Tibial artery (tissue), 4 donors: ENCODE measurements around the gene IQCF5.
"Not testable (repeated sequence)": the region's sequence is repeated elsewhere in the genome, so short reads cannot be mapped to it uniquely, and the experiment has no call there.

Experiments used
- DNase-seq, 2 donors: peaks; one replicate each; pipeline ENCODE4 v3.0.0-alpha.2; 2019
- H3K27ac ChIP-seq, 2 donors: fragments of 200-600 bp; sonication (generic) in 1 of 2; 1 replicate in 1 of 2; 2 replicates in 1 of 2; pipeline ENCODE4 v1.5.1; 2018 to 2019; ENCODE audit warnings: mild to moderate bottlenecking in 1 of 2
- H3K27me3 ChIP-seq, 2 donors: fragments of 200-600 bp; sonication (generic) in 1 of 2; one replicate each; pipeline versions ENCODE4 v1.5.1 to v1.6.0; 2016 to 2019
- H3K36me3 ChIP-seq, 3 donors: fragments of 200-600 bp; sonication (generic) in 2 of 3; one replicate each; pipeline ENCODE4 v1.5.1; 2016 to 2019; ENCODE audit warnings: mild to moderate bottlenecking in 2 of 3
- H3K4me1 ChIP-seq, 4 donors: fragments of 200-600 bp; sonication (generic) in 2 of 4; 1 replicate in 3 of 4; 2 replicates in 1 of 4; pipeline ENCODE4 v1.5.1; 2016 to 2019
- H3K4me3 ChIP-seq, 2 donors: fragments of 200-600 bp; sonication (generic) in 1 of 2; 1 replicate in 1 of 2; 2 replicates in 1 of 2; pipeline ENCODE4 v1.5.1; 2018 to 2019; ENCODE audit warnings: mild to moderate bottlenecking in 2 of 2
- H3K9me3 ChIP-seq, 3 donors: fragments of 200-600 bp; sonication (generic) in 1 of 3; one replicate each; pipeline ENCODE4 v1.5.1; 2016 to 2019
- intact Hi-C: fragments of 100-400 bp; cut with DNase I; formaldehyde crosslinking; loops from one replicate; pipeline ENCODE4 v1.15.0; 2023; ENCODE audit warnings: low total_unique reads
- TF ChIP-seq, protein P1 (sequence below), 2 experiments: fragments of 200-600 bp in 1 of 2; fragments of 450-650 bp in 1 of 2; IDR thresholded peaks; one replicate each; pipeline ENCODE4 v1.5.1; 2017 to 2019; ENCODE audit warnings: antibody characterized with exemption in 2 of 2, mild to moderate bottlenecking in 1 of 2, moderate library complexity in 1 of 2

IQCF5 gene

DNA sequence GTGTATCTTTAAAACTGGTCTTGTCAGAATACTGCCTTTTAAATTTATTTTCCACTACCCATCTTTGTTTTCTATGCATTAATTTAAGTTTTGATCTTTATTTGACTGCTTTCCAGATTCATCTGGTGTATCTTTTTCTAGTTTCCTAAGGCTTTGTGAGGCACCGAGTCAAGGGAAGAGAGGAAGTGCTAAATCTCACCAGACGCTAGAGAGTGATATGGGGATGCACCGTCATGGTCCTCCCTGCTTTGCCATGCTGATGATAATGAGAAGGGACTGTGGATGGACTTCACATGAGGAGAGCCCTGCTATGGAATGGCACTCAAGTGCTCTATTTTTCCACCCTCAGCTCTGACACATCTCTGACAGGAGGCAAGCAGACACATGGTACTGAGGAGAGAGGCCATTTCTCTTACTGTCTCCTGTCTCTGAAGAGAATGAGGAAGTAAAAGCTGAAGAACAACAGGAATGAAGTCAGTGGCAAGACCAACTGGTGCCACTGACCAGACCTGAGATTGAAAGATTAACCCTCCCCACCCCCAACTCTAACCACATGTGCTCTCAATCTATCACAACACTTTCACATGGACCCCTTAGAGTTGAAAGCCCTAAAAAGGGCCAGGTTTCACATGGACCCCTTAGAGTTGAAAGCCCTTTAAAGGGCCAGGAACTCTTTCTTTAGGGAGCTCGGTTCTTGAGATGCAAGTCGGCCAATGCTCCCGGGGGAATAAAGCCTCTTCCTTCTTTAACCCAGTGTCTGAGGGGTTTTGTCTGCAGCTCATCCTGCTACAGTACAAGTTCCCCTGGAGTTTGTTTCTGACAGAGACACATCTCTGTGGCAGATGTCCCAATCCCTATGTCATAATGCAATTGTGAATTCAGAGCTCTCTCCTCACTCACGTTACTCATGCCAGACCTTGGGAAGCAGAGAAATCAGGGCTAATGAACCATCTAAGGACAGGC, 14.4 kb downstream of the IQCF5 start, which contains the start of gene IQCF2:
IQCF2 (plus strand) TSS at position 913 of the 963 bp plus-strand sequence. CDS start 52 bp downstream, outside the sequence.
- DNase-seq, result no peak
- no peak within 1 kb of the TSS for H3K4me3 ChIP-seq
- H3K4me1 ChIP-seq, result no peaks in the 10 kb centered on the region
- TF ChIP-seq, protein P1, sequence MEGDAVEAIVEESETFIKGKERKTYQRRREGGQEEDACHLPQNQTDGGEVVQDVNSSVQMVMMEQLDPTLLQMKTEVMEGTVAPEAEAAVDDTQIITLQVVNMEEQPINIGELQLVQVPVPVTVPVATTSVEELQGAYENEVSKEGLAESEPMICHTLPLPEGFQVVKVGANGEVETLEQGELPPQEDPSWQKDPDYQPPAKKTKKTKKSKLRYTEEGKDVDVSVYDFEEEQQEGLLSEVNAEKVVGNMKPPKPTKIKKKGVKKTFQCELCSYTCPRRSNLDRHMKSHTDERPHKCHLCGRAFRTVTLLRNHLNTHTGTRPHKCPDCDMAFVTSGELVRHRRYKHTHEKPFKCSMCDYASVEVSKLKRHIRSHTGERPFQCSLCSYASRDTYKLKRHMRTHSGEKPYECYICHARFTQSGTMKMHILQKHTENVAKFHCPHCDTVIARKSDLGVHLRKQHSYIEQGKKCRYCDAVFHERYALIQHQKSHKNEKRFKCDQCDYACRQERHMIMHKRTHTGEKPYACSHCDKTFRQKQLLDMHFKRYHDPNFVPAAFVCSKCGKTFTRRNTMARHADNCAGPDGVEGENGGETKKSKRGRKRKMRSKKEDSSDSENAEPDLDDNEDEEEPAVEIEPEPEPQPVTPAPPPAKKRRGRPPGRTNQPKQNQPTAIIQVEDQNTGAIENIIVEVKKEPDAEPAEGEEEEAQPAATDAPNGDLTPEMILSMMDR (IDR thresholded peaks at IDR 0.05), result no peak
- H3K9me3 ChIP-seq, result no peaks in the 10 kb centered on the region
- H3K36me3 ChIP-seq, result no peaks in the 10 kb centered on the region
- H3K27me3 ChIP-seq, result peaks cover 0 to 5% of the 10 kb centered on the region in 2 donors
- intact Hi-C loops, result no loop called here
- no peak within 1 kb of the TSS for H3K27ac ChIP-seq

DNA sequence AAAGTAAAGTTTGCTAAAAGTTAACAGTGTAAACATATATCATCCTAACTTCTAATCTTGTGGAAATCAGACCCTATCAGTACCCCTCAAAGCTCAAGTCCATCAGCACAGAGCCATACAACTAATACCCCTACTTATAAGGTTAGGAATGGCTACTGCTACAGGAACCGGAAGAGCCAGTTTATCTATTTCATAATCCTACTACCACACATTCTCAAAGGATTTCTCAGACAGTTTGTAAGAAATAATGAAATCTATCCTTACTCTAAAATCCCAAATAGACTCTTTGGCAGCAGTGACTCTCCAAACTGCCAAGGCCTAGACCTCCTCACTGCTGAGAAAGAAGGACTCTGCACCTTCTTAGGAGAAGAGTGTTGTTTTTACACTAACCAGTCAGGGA, 20.0 kb downstream of the IQCF5 start:
- H3K4me1 ChIP-seq, H3K27ac ChIP-seq, H3K27me3 ChIP-seq, DNase-seq, H3K9me3 ChIP-seq, intact Hi-C loops, H3K4me3 ChIP-seq, H3K36me3 ChIP-seq: not testable (repeated sequence)

- DNase-seq, result no peak
- Histone ChIP-seq H3K27ac (no peak overlapping the region), H3K4me3 (no peak overlapping the region), H3K4me1 (no peaks in the 10 kb centered on the region), H3K36me3 (no peaks in the 10 kb centered on the region), H3K27me3 (no peaks in the 10 kb centered on the region), H3K9me3 (peaks cover 0 to 10% (median 6%) of the 10 kb centered on the region in 3 donors)
- TF ChIP-seq, protein P1 (IDR thresholded peaks at IDR 0.05), result no peak
- intact Hi-C loops, result no loop called here
These were observed 30.3 kb downstream of the IQCF5 start for GRCh38 chr3:51845129-51845528.

- H3K27me3 ChIP-seq, result no peaks in the 10 kb centered on the region
- no peaks in the 10 kb centered on the region for H3K9me3 ChIP-seq
- intact Hi-C loops, result no loop called here
- no peaks in the 10 kb centered on the region for H3K4me1 ChIP-seq
- TF ChIP-seq, protein P1 (IDR thresholded peaks at IDR 0.05), result no peak
- no peak overlapping the region for H3K4me3 ChIP-seq
- H3K27ac ChIP-seq, result no peak overlapping the region
- H3K36me3 ChIP-seq, result no peaks in the 10 kb centered on the region
- no peak for DNase-seq
These were observed 38.8 kb downstream of the IQCF5 start for GRCh38 chr3:51836606-51837005.

DNA sequence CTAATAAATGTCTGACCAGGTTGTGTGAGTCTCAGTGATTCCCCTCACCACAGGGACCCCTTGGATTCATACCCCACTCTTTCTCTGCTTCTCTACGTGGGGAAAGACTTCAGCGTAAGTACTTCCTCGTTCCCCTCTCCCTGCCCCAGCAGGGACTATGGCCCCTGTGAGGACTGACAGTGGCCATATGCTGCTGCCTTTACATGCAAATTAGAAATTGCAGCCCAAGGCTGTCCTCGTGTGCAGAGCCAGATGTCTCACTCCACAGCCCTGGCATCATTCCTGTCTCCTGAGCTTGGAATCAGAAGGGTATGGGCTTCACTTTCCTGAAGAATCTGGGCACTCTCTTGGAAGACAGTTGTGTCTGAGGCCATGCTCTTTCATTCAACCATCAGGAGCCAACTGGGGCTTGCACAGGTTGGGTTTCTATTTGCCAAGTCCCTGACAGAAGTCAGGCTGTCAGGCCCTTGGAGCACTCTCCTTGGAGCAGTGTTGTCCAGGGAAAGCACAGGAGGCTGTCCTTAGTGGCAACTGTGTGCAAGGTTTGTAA, 44.5 kb downstream of the IQCF5 start:
- Histone ChIP-seq H3K36me3 (no peaks in the 10 kb centered on the region), H3K4me1 (no peaks in the 10 kb centered on the region), H3K4me3 (no peak overlapping the region), H3K27me3 (no peaks in the 10 kb centered on the region), H3K27ac (no peak overlapping the region), H3K9me3 (peaks cover 0 to 12% (median 0%) of the 10 kb centered on the region in 3 donors)
- no peak for DNase-seq
- intact Hi-C loops, result no loop called here
- TF ChIP-seq, protein P1 (IDR thresholded peaks at IDR 0.05), result no peak

DNA sequence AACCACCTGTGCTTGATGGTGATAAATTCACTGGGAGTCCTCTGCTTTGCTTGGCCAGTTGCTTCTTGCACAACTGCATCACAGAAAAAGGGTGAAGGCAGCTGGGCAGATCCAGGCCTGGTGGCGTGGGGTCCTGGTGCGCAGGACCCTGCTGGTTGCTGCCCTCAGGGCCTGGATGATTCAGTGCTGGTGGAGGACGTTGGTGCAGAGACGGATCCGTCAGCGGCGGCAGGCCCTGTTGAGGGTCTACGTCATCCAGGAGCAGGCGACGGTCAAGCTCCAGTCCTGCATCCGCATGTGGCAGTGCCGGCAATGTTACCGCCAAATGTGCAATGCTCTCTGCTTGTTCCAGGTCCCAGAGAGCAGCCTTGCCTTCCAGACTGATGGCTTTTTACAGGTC, 45.1 kb downstream of the IQCF5 start:
- no peak overlapping the region for H3K27ac ChIP-seq
- no peak overlapping the region for H3K4me3 ChIP-seq
- peaks cover 0 to 12% (median 0%) of the 10 kb centered on the region in 3 donors for H3K9me3 ChIP-seq
- intact Hi-C loops, result no loop called here
- H3K4me1 ChIP-seq, result no peaks in the 10 kb centered on the region
- TF ChIP-seq, protein P1 (IDR thresholded peaks at IDR 0.05), result no peak
- DNase-seq, result no peak
- H3K36me3 ChIP-seq, result no peaks in the 10 kb centered on the region
- no peaks in the 10 kb centered on the region for H3K27me3 ChIP-seq
